ENCODE data around the gene SLC2A8. TPM values are rescaled to one million over a fixed set of nuclear protein-coding genes. Genes with fewer than 3 reads are reported as not detected.

The SLC2A8 gene
- total RNA-seq, 2 experiments from 2014 or later: 1.6 to 2.1 TPM

DNA sequence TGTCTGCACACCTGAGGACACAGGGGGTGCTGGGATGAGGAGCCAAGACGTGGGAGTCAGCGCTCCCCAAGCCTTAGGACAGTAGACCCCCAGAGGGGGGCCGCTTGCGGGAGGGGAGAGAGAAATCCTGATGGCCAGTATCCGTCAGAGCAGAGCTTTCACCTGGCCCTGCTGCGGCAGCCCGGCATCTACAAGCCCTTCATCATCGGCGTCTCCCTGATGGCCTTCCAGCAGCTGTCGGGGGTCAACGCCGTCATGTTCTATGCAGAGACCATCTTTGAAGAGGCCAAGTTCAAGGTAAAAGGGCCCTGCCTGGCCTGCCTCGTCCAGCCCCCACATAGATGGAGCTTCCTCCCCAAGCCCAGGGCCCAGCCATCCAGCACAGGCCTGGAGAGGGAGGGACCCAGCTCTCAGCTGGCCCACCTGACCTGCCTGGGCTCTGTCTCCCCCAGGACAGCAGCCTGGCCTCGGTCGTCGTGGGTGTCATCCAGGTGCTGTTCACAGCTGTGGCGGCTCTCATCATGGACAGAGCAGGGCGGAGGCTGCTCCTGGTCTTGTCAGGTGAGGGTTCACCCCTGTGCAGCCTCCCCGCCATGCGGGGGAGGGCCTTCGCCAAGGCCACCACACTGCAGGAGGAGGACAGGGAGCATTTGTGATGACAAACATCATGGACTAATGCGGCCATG, 6.7 kb downstream of the SLC2A8 start:
- Mint-ChIP-seq H3K27ac (no peak overlapping the region), H3K4me1 (ENCODE audit: low read depth) (no peaks in the 10 kb centered on the region), H3K36me3 (ENCODE audit: low read depth) (no peaks in the 10 kb centered on the region), H3K27me3 (peaks cover 33% of the 10 kb centered on the region), H3K9me3 (no peaks in the 10 kb centered on the region), H3K4me3 (no peak overlapping the region)
- DNase-seq (no peak), ATAC-seq (no peak)
- TF ChIP-seq, protein P1, sequence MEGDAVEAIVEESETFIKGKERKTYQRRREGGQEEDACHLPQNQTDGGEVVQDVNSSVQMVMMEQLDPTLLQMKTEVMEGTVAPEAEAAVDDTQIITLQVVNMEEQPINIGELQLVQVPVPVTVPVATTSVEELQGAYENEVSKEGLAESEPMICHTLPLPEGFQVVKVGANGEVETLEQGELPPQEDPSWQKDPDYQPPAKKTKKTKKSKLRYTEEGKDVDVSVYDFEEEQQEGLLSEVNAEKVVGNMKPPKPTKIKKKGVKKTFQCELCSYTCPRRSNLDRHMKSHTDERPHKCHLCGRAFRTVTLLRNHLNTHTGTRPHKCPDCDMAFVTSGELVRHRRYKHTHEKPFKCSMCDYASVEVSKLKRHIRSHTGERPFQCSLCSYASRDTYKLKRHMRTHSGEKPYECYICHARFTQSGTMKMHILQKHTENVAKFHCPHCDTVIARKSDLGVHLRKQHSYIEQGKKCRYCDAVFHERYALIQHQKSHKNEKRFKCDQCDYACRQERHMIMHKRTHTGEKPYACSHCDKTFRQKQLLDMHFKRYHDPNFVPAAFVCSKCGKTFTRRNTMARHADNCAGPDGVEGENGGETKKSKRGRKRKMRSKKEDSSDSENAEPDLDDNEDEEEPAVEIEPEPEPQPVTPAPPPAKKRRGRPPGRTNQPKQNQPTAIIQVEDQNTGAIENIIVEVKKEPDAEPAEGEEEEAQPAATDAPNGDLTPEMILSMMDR (IDR thresholded peaks at IDR 0.05): no peak
- intact Hi-C loops (cut with micrococcal nuclease): no loop called here
- CTCF ChIA-PET: no interaction called here
- POLR2A ChIA-PET: no interaction called here

DNA sequence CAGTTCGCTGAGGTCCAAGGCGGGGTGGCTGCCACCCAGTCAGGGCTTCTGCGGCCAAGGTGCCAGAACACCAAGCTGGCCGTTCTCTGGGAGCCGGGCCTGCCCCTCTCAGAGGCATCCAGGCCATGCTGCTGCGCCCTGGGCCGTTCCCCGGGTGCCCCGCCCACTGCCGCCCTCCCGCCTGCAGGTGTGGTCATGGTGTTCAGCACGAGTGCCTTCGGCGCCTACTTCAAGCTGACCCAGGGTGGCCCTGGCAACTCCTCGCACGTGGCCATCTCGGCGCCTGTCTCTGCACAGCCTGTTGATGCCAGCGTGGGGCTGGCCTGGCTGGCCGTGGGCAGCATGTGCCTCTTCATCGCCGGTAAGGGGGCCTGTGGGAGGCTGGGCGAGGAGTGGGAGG, 7.7 kb downstream of the SLC2A8 start:
- Mint-ChIP-seq H3K27ac (no peak overlapping the region), H3K36me3 (ENCODE audit: low read depth) (no peaks in the 10 kb centered on the region), H3K27me3 (peaks cover 26% of the 10 kb centered on the region), H3K4me1 (ENCODE audit: low read depth) (no peaks in the 10 kb centered on the region), H3K4me3 (no peak overlapping the region), H3K9me3 (no peaks in the 10 kb centered on the region)
- POLR2A ChIA-PET: interaction anchor here (1.1 kb wide), 1 partner anchor 19 kb away, joined by 3 read pairs; the partner anchor contains the start of gene ZNF79
- CTCF ChIA-PET: no interaction called here
- intact Hi-C loops (cut with micrococcal nuclease): no loop called here
- ATAC-seq (no peak), DNase-seq (no peak)
- TF ChIP-seq, protein P1 (IDR thresholded peaks at IDR 0.05): no peak

DNA sequence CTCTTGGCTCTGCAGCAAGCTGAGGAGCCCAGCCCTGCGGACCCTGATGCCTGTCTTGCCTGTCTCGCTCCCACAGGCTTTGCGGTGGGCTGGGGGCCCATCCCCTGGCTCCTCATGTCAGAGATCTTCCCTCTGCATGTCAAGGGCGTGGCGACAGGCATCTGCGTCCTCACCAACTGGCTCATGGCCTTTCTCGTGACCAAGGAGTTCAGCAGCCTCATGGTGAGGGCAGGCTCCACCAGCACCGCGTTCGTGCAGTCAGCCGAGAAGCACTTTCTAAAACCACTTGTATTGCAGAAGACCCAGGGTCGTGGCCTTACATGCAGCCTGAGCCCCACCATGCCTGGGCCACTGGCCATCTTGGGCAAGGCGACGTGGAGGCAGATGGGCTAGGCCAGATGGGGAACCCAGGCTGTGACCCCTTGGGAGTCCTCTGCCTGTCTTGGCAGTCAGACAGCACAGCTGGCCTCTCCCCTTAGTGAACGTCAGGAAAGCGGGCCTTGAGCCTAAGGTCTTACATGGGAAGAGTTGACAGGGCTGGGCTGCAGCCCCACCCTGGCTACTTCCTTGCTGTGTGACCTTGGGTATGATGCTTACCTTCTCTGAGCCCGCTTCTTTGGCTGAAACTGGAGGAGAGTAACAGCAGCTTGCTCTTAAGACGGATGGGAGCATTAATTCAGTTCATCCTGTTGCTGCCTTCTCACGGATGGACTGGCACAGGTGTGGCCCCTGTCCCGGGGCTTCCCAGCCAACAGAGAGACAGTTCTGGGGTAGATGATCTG, 8.6 kb downstream of the SLC2A8 start:
- POLR2A ChIA-PET: interaction anchor here (1.1 to 1.3 kb wide), 2 partner anchors 12 to 18 kb away, joined by 3 read pairs; partner anchors contain the start of gene ZNF79
- CTCF ChIA-PET: no interaction called here

DNA sequence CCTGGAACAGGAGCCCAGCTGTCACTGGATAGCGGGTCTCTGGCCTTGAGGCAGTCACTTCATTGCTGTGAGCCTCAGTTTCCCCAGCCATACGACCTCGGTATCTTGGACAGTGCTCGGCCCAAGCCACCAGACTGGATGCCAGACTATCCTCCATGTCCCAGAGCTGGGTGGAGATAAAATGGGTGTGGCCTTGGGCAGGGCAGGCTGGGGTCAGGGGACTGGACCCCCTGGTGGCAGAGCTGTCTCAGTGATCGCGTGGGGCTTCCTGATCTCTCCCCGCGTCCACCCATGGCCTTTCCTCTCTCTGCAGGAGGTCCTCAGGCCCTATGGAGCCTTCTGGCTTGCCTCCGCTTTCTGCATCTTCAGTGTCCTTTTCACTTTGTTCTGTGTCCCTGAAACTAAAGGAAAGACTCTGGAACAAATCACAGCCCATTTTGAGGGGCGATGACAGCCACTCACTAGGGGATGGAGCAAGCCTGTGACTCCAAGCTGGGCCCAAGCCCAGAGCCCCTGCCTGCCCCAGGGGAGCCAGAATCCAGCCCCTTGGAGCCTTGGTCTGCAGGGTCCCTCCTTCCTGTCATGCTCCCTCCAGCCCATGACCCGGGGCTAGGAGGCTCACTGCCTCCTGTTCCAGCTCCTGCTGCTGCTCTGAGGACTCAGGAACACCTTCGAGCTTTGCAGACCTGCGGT, 10.0 kb downstream of the SLC2A8 start:
- no peaks in the 10 kb centered on the region for H3K4me1 Mint-ChIP-seq (ENCODE audit: low read depth)
- TF ChIP-seq, protein P1 (IDR thresholded peaks at IDR 0.05): no peak
- POLR2A ChIA-PET: interaction anchor here (0.8 to 1.3 kb wide), 2 partner anchors 11 to 43 kb away, joined by 3 to 4 read pairs; no protein-coding TSS in a partner anchor
- H3K27me3 Mint-ChIP-seq: peaks cover 27% of the 10 kb centered on the region
- CTCF ChIA-PET: interaction anchor here (1.3 to 1.9 kb wide), 2 partner anchors 9 to 183 kb away, joined by 3 to 10 read pairs; partner anchors contain the start of gene SLC2A8
- no peaks in the 10 kb centered on the region for H3K9me3 Mint-ChIP-seq
- DNase-seq (no peak), ATAC-seq (no peak)
- H3K27ac Mint-ChIP-seq: no peak overlapping the region
- no peak overlapping the region for H3K4me3 Mint-ChIP-seq
- intact Hi-C loops (cut with micrococcal nuclease): no loop called here
- H3K36me3 Mint-ChIP-seq (ENCODE audit: low read depth): no peaks in the 10 kb centered on the region

More for the DNA sequence above, 8.6 kb downstream of the SLC2A8 start:
- no peaks in the 10 kb centered on the region for H3K4me1 Mint-ChIP-seq (ENCODE audit: low read depth)
- H3K27ac Mint-ChIP-seq: no peak overlapping the region
- H3K27me3 Mint-ChIP-seq: peaks cover 24% of the 10 kb centered on the region
- ATAC-seq: no peak
- H3K9me3 Mint-ChIP-seq: no peaks in the 10 kb centered on the region
- intact Hi-C loops (cut with micrococcal nuclease): no loop called here
- H3K36me3 Mint-ChIP-seq (ENCODE audit: low read depth): no peaks in the 10 kb centered on the region
- DNase-seq: no peak
- H3K4me3 Mint-ChIP-seq: no peak overlapping the region
- TF ChIP-seq, protein P1 (IDR thresholded peaks at IDR 0.05): no peak

All from activated CD8-positive, alpha-beta T cell treated with anti-CD3 and anti-CD28 coated beads for 36 hours (primary cell).